HepG2 (cell line): ENCODE measurements around the gene CNTRL. TPM values are rescaled to one million over a fixed set of nuclear protein-coding genes. Genes with fewer than 3 reads are reported as not detected.

ENCODE experiments used
- AHR ChIP-seq: IDR thresholded peaks from 2 replicates; pipeline ENCODE4 v1.6.1; 2018; ENCODE audit warnings: missing genetic modification reagents, missing compliant biosample characterization
- E2F1 ChIP-seq: sonication (generic); formaldehyde crosslinking; IDR thresholded peaks from 2 replicates; pipeline ENCODE4 v1.5.0; 2020; ENCODE audit warnings: missing genetic modification reagents
- ETV5 ChIP-seq: IDR thresholded peaks from 2 replicates; pipeline ENCODE4 v1.6.1; 2018; ENCODE audit warnings: missing biosample characterization, missing genetic modification reagents, inconsistent platforms, borderline replicate concordance
- HNRNPL ChIP-seq: fragments of 200-400 bp; formaldehyde crosslinking; IDR thresholded peaks from 2 replicates; pipeline ENCODE4 v1.6.1; 2017; ENCODE audit warnings: mild to moderate bottlenecking, low read depth, low read length
- HOXA5 ChIP-seq: sonication (generic); formaldehyde crosslinking; IDR thresholded peaks from 2 replicates; pipeline ENCODE4 v1.4.0; 2020; ENCODE audit warnings: missing genetic modification reagents
- MIER2 ChIP-seq: IDR thresholded peaks from 2 replicates; pipeline ENCODE4 v1.6.1; 2016; ENCODE audit warnings: missing biosample characterization, missing genetic modification reagents
- MXD3 ChIP-seq: IDR thresholded peaks from 2 replicates; pipeline ENCODE4 v1.6.1; 2016; ENCODE audit warnings: mild to moderate bottlenecking, missing biosample characterization, missing genetic modification reagents
- NFIC ChIP-seq: IDR thresholded peaks from 2 replicates; pipeline ENCODE4 v1.6.1; 2012; ENCODE audit warnings: mild to moderate bottlenecking, low read length, inconsistent platforms
- NFKB2 ChIP-seq: sonication (generic); formaldehyde crosslinking; IDR thresholded peaks from 2 replicates; pipeline ENCODE4 v1.4.0; 2020; ENCODE audit warnings: missing genetic modification reagents, borderline replicate concordance
- NR2F1 ChIP-seq, 2 experiments: fragments of 450-650 bp in 1 of 2; formaldehyde crosslinking in 1 of 2; IDR thresholded peaks; 2 replicates each; pipeline versions ENCODE4 v1.5.0 to v1.6.1; 2016 to 2020; ENCODE audit warnings: mild to moderate bottlenecking in 1 of 2, missing compliant biosample characterization in 1 of 2, missing genetic modification reagents in 1 of 2, moderate library complexity in 1 of 2
- PRPF4 ChIP-seq: fragments of 200-400 bp; formaldehyde crosslinking; IDR thresholded peaks from 2 replicates; pipeline ENCODE4 v1.6.1; 2016; ENCODE audit warnings: low read length, low read depth; ENCODE audit not compliant: poor library complexity, severe bottlenecking
- REPIN1 ChIP-seq: sonication (generic); formaldehyde crosslinking; IDR thresholded peaks from 2 replicates; pipeline ENCODE4 v1.8.0; 2022; ENCODE audit warnings: missing genetic modification reagents, low read depth, mild to moderate bottlenecking, borderline replicate concordance
- SAP130 ChIP-seq: IDR thresholded peaks from 2 replicates; pipeline ENCODE4 v1.6.1; 2016; ENCODE audit warnings: low read depth
- SP4 ChIP-seq: sonication (generic); formaldehyde crosslinking; IDR thresholded peaks from 2 replicates; pipeline ENCODE4 v1.8.1; 2023; ENCODE audit warnings: mild to moderate bottlenecking, missing genetic modification reagents
- SP5 ChIP-seq: IDR thresholded peaks from 2 replicates; pipeline ENCODE4 v1.6.1; 2016; ENCODE audit warnings: low read depth, borderline replicate concordance
- TBX2 ChIP-seq: sonication (generic); formaldehyde crosslinking; IDR thresholded peaks from 2 replicates; pipeline ENCODE4 v1.5.0; 2020; ENCODE audit warnings: missing genetic modification reagents, mild to moderate bottlenecking, borderline replicate concordance
- ZBTB14 ChIP-seq: sonication (generic); formaldehyde crosslinking; IDR thresholded peaks from 2 replicates; pipeline ENCODE4 v1.4.0; 2020; ENCODE audit warnings: missing genetic modification reagents
- ZFP62 ChIP-seq: sonication (generic); formaldehyde crosslinking; IDR thresholded peaks from 2 replicates; pipeline ENCODE4 v1.4.0; 2020; ENCODE audit warnings: missing genetic modification reagents
- ZFX ChIP-seq: sonication (generic); formaldehyde crosslinking; IDR thresholded peaks from 2 replicates; pipeline ENCODE4 v1.4.0; 2020; ENCODE audit warnings: mild to moderate bottlenecking, low read depth, missing genetic modification reagents, moderate library complexity
- ZNF331 ChIP-seq: sonication (generic); formaldehyde crosslinking; IDR thresholded peaks from 2 replicates; pipeline ENCODE4 v1.4.0; 2020; ENCODE audit warnings: missing genetic modification reagents
- ZNF547 ChIP-seq: sonication (generic); formaldehyde crosslinking; IDR thresholded peaks from 2 replicates; pipeline ENCODE4 v1.5.1; 2020; ENCODE audit warnings: mild to moderate bottlenecking, missing genetic modification reagents
- ZNF574 ChIP-seq: sonication (generic); formaldehyde crosslinking; IDR thresholded peaks from 2 replicates; pipeline ENCODE4 v1.4.0; 2020; ENCODE audit warnings: missing genetic modification reagents
- ZNF580 ChIP-seq: IDR thresholded peaks from 2 replicates; pipeline ENCODE4 v1.6.1; 2016; ENCODE audit warnings: low read depth, borderline replicate concordance
- ZNF674 ChIP-seq: sonication (generic); formaldehyde crosslinking; IDR thresholded peaks from 2 replicates; pipeline ENCODE4 v1.5.0; 2020; ENCODE audit warnings: low read depth, mild to moderate bottlenecking, missing genetic modification reagents
- ZNF7 ChIP-seq: IDR thresholded peaks from 2 replicates; pipeline ENCODE4 v1.6.1; 2016; ENCODE audit warnings: missing biosample characterization, missing genetic modification reagents
- ZNF740 ChIP-seq: sonication (generic); formaldehyde crosslinking; IDR thresholded peaks from 2 replicates; pipeline ENCODE4 v1.4.0; 2020; ENCODE audit warnings: missing genetic modification reagents
- polyA plus RNA-seq, 8 experiments: library from polyadenylated mRNA; depleted of rRNA in 3 of 8; stranded (reverse) in 7 of 8; unstranded in 1 of 8; fragments of >200 nt; fragmentation: Illumina TruSeq in 4 of 8; extraction: Trizol in 4 of 8; gene quantifications; 2 replicates each; pipeline versions ENCODE4 v1.2.1 to v1.2.3, GENCODE V29; 2011 to 2016; ENCODE audit warnings: low read depth in 4 of 8, missing spikeins in 1 of 8, mixed read lengths in 1 of 8; ENCODE audit not compliant: insufficient read depth in 1 of 8
- total RNA-seq, 5 experiments: library from RNA; depleted of rRNA; stranded (reverse); fragments of >200 nt; fragmentation: Illumina TruSeq; extraction: Trizol; gene quantifications; 2 replicates each; pipeline ENCODE4 v1.2.3, GENCODE V29; 2016; ENCODE audit warnings: low read depth in 1 of 5

Gene CNTRL
- total and polyA plus RNA-seq, 2 of the 13 experiments (the other 11 are each of a cell fraction or from before 2014, with no cell fraction given) = 7.5 to 11.8 TPM

GRCh38 chr9:121213136-121213806 lies 138.5 kb downstream of the CNTRL start (continued):
- TF ChIP-seq TBX2 (CRISPR knock-in tag) (no peak), ZNF674 (CRISPR knock-in tag) (no peak), MIER2 (CRISPR knock-in tag) (no peak), NFKB2 (no peak), SAP130 (peak; percentile 18; the same call in 1 of the 2 replicates), MXD3 (CRISPR knock-in tag) (no peak), HNRNPL (no peak), E2F1 (CRISPR knock-in tag) (no peak), REPIN1 (CRISPR knock-in tag) (peak; percentile 42; the same call in 1 of the 2 replicates), SP5 (CRISPR knock-in tag) (no peak), ETV5 (peak; percentile 72; the same call in 1 of the 2 replicates), ZFP62 (no peak), AHR (CRISPR knock-in tag) (no peak), NR2F1 (CRISPR knock-in tag; IDR thresholded peaks at IDR 0.05) (no peak), SP4 (CRISPR knock-in tag) (no peak), NFIC (no peak), ZFX (CRISPR knock-in tag) (peak; percentile 84), ZNF580 (CRISPR knock-in tag) (peak; percentile 88; the same call in 1 of the 2 replicates), ZNF547 (CRISPR knock-in tag) (no peak), ZBTB14 (CRISPR knock-in tag) (no peak), ZNF740 (CRISPR knock-in tag) (no peak), ZNF7 (CRISPR knock-in tag) (peak; percentile 97), PRPF4 (no peak), HOXA5 (CRISPR knock-in tag) (0 out of 2 replicates have a peak, but pooled peaks have one; percentile 30), ZNF574 (CRISPR knock-in tag) (peak; percentile 51), ZNF331 (CRISPR knock-in tag) (no peak)
